GM12873 (cell line): Measurements from ENCODE around the gene RAPGEF4.

Source experiments
- CTCF ChIP-seq: IDR thresholded peaks from 2 replicates; pipeline ENCODE4 v1.5.1; 2012; ENCODE audit warnings: low read depth, mild to moderate bottlenecking, moderate library complexity, low read length, control low read depth; ENCODE audit not compliant: insufficient read depth; ENCODE audit errors: missing control alignments

The RAPGEF4 gene

GRCh38 chr2:173056705-173057364, 321.2 kb downstream of the RAPGEF4 start:
- TF ChIP-seq CTCF = no peak

- no peak for TF ChIP-seq CTCF
These were observed 322.5 kb downstream of the RAPGEF4 start for GRCh38 chr2:173058097-173058496.

- no peak for TF ChIP-seq CTCF
These were observed 323.0 kb downstream of the RAPGEF4 start for GRCh38 chr2:173058673-173059072.

- TF ChIP-seq CTCF = no peak
These were observed 323.6 kb downstream of the RAPGEF4 start for GRCh38 chr2:173059292-173059691.

GRCh38 chr2:173059971-173060461, 324.4 kb downstream of the RAPGEF4 start:
- no peak for TF ChIP-seq CTCF

- TF ChIP-seq CTCF = no peak
These were observed 327.2 kb downstream of the RAPGEF4 start for GRCh38 chr2:173062801-173063200.

- TF ChIP-seq CTCF = no peak
These were observed 328.6 kb downstream of the RAPGEF4 start for GRCh38 chr2:173064151-173064805.
